Stimulated activated CD4-positive, alpha-beta T cell treated with anti-CD3 and anti-CD28 coated beads, TNF-alpha, amount 100 ng/mL, for 1 hour (primary cell): ENCODE measurements around the gene FAM107B.
"Not testable (repeated sequence)": the region's sequence is repeated elsewhere in the genome, so short reads cannot be mapped to it uniquely, and the experiment has no call there.

Experiments used
- DNase-seq, 3 donors: peaks; one replicate each; pipeline ENCODE4 v3.0.0-alpha.2; 2020; ENCODE audit warnings: low read depth in 3 of 3, low spot score in 1 of 3

FAM107B gene

DNA sequence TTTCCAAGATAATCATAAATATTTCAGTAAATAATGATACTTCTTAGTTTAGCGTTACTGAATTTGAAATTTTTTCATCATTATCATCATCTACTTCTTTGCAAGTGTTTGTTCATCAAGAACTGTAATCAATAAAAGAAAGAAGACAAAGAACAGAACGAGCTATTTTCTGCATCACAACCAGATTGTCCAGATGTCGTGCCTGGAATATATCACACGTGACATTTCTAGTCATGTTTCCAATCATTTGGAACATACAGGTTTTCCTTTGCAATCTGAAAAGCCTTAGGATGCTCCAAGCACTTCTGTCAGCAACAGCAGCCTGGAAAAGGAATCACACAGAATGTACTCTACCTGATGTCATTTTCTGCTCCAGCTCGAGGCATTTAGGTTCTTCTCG is 107.4 kb downstream of the FAM107B start:
- no peak for DNase-seq

GRCh38 chr10:14665865-14666857 is 108.5 kb downstream of the FAM107B start:
- DNase-seq: no peak

GRCh38 chr10:14665304-14665703 is 109.4 kb downstream of the FAM107B start:
- DNase-seq: no peak

DNA sequence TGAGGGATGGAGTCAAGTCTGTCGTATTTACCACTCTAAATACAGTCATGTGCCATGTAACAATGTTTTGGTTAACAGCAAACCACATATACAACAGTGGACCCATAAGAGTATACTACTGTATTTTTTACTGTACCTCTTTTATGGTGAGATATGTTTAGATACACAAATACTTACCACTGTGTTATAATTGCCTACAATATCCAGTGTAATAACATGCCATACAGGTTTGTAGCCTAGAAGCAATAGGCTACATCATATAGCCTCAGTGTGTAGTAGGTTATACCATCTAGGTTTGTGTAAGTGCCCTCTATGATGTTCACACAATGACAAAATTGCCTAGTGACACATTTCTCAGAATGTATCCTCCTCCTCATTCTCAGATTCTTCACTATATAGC is 110.4 kb downstream of the FAM107B start:
- no peak for DNase-seq

GRCh38 chr10:14661818-14662217 is 112.9 kb downstream of the FAM107B start:
- no peak for DNase-seq

- DNase-seq: no peak
Observed at GRCh38 chr10:14660831-14661230, 113.9 kb downstream of the FAM107B start.

DNA sequence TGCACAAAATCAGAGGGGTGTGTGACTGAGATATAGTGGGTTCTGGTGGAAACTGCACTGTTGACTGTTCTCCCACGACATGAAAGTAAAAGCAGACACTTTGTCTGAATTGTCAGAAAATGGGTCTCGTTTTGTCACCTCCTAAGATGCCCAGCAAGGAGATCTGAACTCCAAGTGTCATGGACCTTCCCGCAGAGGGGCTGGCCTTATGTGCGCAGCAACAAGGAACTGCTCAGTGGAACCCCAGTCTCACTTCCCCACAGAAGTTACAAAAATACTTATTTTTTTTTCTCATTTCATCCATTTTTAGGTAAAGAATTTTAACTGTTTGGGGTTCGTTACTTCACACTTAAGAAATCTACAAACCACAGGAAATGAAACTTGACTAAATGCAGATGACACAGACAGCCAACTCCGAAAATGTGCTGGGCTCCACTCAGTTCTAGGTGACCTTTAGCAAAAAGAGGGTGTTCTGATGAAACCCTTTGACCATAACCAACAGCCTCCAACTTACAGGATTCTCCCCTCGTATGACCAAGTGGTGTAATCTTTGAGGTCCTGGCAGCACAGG is 115.0 kb downstream of the FAM107B start:
- DNase-seq: peak in 1 of 3 donors; percentile 15

GRCh38 chr10:14659137-14659536 is 115.6 kb downstream of the FAM107B start:
- DNase-seq: not testable (repeated sequence)

- DNase-seq: no peak
Observed at GRCh38 chr10:14658331-14659127, 116.2 kb downstream of the FAM107B start.

- no peak for DNase-seq
Observed at GRCh38 chr10:14656052-14656730, 118.5 kb downstream of the FAM107B start.

DNA sequence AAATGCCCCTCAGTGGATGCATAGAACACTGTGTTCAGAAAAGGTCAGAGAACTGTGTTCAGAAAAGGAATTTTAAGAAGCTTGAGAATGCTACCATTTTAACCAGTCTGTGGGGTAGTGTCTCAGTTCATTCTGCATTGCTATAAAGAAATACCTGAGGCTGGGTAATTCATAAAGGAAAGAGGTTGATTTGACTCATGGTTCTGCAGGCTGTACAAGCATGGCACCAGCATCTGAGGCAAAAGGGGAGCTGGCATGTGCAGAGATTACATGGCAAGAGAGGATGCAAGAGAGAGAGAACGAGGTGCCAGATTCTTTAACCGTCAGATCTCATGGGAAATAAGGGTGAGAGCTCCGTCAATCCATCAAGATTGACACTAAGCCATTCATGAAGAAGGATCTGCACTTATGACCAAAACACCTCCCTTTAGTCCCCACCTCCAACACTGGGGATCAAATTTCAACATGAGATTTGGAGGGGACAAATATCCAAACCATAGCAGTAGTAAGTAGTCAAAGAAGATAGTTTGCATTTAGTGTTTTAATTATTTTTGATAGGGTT is 119.8 kb downstream of the FAM107B start:
- no peak for DNase-seq

- DNase-seq: no peak
Observed at GRCh38 chr10:14653271-14654161, 121.2 kb downstream of the FAM107B start.

DNA sequence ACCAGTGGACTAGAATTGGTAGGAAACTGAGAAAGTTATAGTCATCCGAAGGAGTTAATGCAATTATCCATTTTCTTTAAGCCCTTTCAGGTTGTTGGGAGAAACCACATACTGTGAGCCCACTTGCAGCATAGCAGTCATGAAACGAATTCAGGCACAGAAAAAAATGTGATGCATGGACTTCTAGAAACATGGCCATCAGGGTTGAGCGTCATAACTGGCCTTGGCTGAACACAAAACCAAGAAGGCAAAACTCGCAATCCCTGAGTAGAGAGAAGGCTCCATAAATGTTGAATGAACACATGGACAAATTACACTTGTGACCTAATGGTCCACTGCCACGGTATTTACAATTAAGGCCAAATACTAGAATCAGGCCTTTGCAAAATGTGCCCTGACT is 121.9 kb downstream of the FAM107B start:
- no peak for DNase-seq

- no peak for DNase-seq
Observed at GRCh38 chr10:14652067-14652466, 122.6 kb downstream of the FAM107B start.

DNA sequence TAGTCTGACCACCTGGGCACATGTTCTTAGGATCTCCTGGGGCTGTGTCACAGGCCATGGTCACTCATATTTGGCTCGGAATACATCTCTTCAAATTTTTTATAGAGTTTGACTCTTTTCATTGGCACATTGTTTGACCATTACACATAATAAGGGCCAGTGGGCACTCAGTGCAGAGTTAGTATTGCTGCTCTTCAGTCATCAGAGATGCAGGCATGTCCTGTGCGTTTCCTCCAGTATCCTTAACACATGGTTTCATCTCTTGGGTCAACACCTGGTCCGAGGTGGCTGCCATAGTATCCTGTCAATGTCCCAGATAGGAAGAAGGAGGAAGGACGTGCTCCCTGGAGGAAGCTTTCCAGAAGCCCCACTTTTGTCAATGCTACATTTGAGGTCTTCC is 125.0 kb downstream of the FAM107B start:
- DNase-seq: no peak

- no peak for DNase-seq
Observed at GRCh38 chr10:14648946-14649345, 125.8 kb downstream of the FAM107B start.

- DNase-seq: peak; percentile 30 to 54 (median 41)
Observed at GRCh38 chr10:14648005-14648765, 126.5 kb downstream of the FAM107B start.

DNA sequence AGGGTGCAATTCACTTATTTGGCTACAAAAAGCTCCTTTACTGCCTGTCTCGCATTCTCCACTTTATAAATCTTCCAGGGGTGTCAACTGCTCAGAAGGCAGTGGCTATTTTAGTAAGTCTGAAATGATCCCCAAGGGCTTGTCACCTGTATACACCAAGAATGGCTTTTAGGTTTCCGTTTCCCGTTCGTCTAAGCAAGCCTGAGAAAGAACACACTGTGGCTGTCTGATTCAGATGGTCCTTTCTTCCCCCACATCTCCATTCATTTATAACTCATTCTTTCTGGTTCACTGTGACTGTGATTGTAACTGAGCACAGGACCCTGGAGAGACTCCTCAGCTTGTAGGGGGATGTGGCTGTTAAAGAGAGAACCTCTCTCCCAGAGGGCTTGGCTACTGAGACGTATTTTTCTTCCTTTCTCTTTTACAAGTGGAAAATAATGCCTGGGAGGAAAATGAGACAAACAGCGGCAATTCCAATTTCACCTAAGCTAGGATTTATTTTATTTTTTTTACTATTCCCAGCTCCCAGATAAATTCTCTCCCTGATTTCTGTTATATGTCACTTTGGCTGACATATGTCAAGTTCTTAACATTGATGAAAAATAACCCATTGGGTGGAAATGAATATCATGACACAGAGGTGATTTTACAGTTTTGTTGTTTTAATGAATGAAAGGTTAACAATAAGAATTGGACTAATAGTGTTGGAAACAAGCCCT is 129.3 kb downstream of the FAM107B start:
- DNase-seq: no peak
